Heart right ventricle (tissue), 16 donors: ENCODE measurements around the gene AUTS2. TPM values are rescaled to one million over a fixed set of nuclear protein-coding genes. Genes with fewer than 3 reads are reported as not detected.

Source experiments
- ATAC-seq, 8 donors: fragments of 200-7000 bp; cut with Tn5 transposase; one replicate each; pipeline ENCODE4 v1.9.1; 2020; ENCODE audit warnings: mild to moderate bottlenecking in 8 of 8, moderate library complexity in 8 of 8, moderate number of reproducible peaks in 1 of 8
- DNase-seq, 2 donors: peaks; one replicate each; pipeline ENCODE4 v3.0.0-alpha.2; 2020
- H3K27ac ChIP-seq, 10 donors: fragments of 200-600 bp; sonication (generic) in 2 of 10; one replicate each; pipeline versions ENCODE4 v1.5.0 to v1.8.0; 2020 to 2022; ENCODE audit warnings: mild to moderate bottlenecking in 3 of 10
- H3K27me3 ChIP-seq, 7 donors: fragments of 200-600 bp; one replicate each; pipeline ENCODE4 v1.8.0; 2021 to 2022; ENCODE audit warnings: mild to moderate bottlenecking in 2 of 7
- H3K36me3 ChIP-seq, 9 donors: fragments of 200-600 bp; sonication (generic) in 1 of 9; one replicate each; pipeline versions ENCODE4 v1.5.0 to v1.8.0; 2020 to 2022; ENCODE audit warnings: mild to moderate bottlenecking in 2 of 9
- H3K4me1 ChIP-seq, 9 donors: fragments of 200-600 bp; sonication (generic) in 1 of 9; one replicate each; pipeline versions ENCODE4 v1.5.0 to v1.8.0; 2020 to 2022; ENCODE audit warnings: mild to moderate bottlenecking in 4 of 9
- H3K4me3 ChIP-seq, 10 donors: fragments of 200-600 bp; sonication (generic) in 2 of 10; one replicate each; pipeline versions ENCODE4 v1.5.0 to v1.8.0; 2020 to 2022; ENCODE audit warnings: mild to moderate bottlenecking in 7 of 10, moderate library complexity in 2 of 10
- H3K9me3 ChIP-seq, 11 donors: fragments of 200-600 bp in 10 of 11; sonication (generic) in 2 of 11; one replicate each; pipeline versions ENCODE4 v1.5.0 to v1.8.0; 2013 to 2022; ENCODE audit warnings: mild to moderate bottlenecking in 2 of 11, control low read depth in 1 of 11, moderate library complexity in 1 of 11
- WGBS, 2 donors: extraction: QIAGEN DNeasy Blood & Tissue Kit; methylation state at CpG; one replicate each; pipeline ENCODE4 v1.1.7; 2013; ENCODE audit warnings: inconsistent platforms in 1 of 2; 5-methylcytosine and 5-hydroxymethylcytosine counted together
- intact Hi-C, 10 donors: fragments of 100-400 bp; cut with DNase I; formaldehyde crosslinking; loops; one replicate each; pipeline versions ENCODE4 v1.11.1 to v1.14.2; 2022
- polyA plus RNA-seq, 2 donors: library from polyadenylated mRNA; stranded (reverse); fragments of 200-250 nt; gene quantifications; one replicate each; pipeline ENCODE4 v1.2.3, GENCODE V29; 2013
- total RNA-seq, 10 donors: library from RNA; stranded (reverse); fragmentation: NEBNext Ultra II Directional in 3 of 10; extraction: Animal tissue kit (Norgen Biotek cat#: 25700) in 3 of 10; gene quantifications; one replicate each; pipeline versions ENCODE4 v1.2.1 to v1.2.4, GENCODE V29; 2021 to 2023
- TF ChIP-seq, protein P1 (sequence below), 9 donors: fragments of 200-600 bp; sonication (generic) in 2 of 9; IDR thresholded peaks; one replicate each; pipeline versions ENCODE4 v1.5.0 to v1.8.0; 2021 to 2022; ENCODE audit warnings: antibody characterized with exemption in 9 of 9, mild to moderate bottlenecking in 5 of 9, moderate library complexity in 1 of 9
- donor health status: Arrhythmogenic right ventricular cardiomyopathy.
- donor health status: ischemic (EF 13 %, LVEDD 7.1; RV severe dilation, severe dysfunction).
- donor health status: healthy with polysubstance abuse.
- donor health status: DM: no; HTN: yes; CAD: no.
- donor health status: DM: no; HTN: no; CAD: no.
- donor health status: ischemic (EF 25% LVEDD 6.9; RV normal size, moderate dysfunction).
- donor health status: ischemic (EF 25% LVEDD 5.7; RV mildly dilated, moderate dysfunction).
- donor health status: healthy.
- donor health status: DM: yes; HTN: yes; CAD: no.
- donor health status: Ischemic cardiomyopathy.
- donor health status: ischemic (EF 35%, LVEDD 5.7; RV mildly dilated, moderate dysfunction).
- donor health status: nonischemic (EF 11% LVEDD 7.7; RV severe dilation, severe dysfunction).
- donor health status: DM: yes; HTN: yes; CAD: no.
- donor health status: PGD.
- donor health status: ischemic (EF 29% LVEDD 5.4; RV normal size, mild dysfunction).
- donor health status: nonischemic (EF 23%, LVEDD 6.1; RV moderate dilation, normal function).

Gene AUTS2
- total and polyA plus RNA-seq, 12 donors, result 1.6 to 11.2 (median 7.3) TPM

DNA sequence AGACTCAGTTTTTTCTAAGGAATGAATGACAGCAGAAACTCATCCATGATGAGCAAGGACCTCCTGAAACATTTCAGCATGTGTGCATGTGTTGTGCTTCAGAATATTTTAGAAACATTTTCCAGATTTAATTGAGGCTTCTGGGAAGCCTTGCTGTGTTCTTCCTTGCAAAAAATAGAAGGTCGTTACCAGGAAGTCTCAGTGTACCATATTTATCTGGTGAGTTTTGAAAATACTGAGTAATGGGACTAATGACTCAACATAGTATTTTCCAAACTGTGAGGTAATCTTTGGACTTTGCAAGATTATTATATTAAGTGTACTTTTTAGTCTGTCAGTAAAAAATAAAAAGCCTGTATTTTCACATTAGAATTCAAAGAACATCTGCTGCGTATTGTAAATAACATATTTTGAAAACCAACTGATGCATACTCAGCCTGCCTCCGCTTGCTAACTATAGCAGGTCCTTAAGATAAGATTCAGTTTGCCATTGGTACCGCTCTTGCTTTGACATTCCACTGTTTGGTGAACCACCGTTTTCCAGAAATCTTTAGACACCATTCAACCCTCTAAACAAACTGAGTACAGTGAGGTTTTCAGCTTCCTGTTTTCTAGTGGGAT is 794.1 kb downstream of the AUTS2 start:
- peak overlapping the region in 6 of 10 donors; percentile 2 to 69 (median 44) for H3K27ac ChIP-seq
- DNase-seq (no peak), ATAC-seq (peak; percentile 51 to 85 (median 80))
- H3K9me3 ChIP-seq, result no peaks in the 10 kb centered on the region
- no peak overlapping the region for H3K4me3 ChIP-seq
- H3K36me3 ChIP-seq, result no peaks in the 10 kb centered on the region
- TF ChIP-seq, protein P1, sequence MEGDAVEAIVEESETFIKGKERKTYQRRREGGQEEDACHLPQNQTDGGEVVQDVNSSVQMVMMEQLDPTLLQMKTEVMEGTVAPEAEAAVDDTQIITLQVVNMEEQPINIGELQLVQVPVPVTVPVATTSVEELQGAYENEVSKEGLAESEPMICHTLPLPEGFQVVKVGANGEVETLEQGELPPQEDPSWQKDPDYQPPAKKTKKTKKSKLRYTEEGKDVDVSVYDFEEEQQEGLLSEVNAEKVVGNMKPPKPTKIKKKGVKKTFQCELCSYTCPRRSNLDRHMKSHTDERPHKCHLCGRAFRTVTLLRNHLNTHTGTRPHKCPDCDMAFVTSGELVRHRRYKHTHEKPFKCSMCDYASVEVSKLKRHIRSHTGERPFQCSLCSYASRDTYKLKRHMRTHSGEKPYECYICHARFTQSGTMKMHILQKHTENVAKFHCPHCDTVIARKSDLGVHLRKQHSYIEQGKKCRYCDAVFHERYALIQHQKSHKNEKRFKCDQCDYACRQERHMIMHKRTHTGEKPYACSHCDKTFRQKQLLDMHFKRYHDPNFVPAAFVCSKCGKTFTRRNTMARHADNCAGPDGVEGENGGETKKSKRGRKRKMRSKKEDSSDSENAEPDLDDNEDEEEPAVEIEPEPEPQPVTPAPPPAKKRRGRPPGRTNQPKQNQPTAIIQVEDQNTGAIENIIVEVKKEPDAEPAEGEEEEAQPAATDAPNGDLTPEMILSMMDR (IDR thresholded peaks at IDR 0.05), result no peak
- H3K4me1 ChIP-seq, result peaks cover 0 to 15% (median 10%) of the 10 kb centered on the region in 9 donors
- H3K27me3 ChIP-seq, result no peaks in the 10 kb centered on the region
- intact Hi-C loops, result no loop called here
- 51 to 55% methylated on average over 5 of the region's 5 CpGs for WGBS, 2 donors

DNA sequence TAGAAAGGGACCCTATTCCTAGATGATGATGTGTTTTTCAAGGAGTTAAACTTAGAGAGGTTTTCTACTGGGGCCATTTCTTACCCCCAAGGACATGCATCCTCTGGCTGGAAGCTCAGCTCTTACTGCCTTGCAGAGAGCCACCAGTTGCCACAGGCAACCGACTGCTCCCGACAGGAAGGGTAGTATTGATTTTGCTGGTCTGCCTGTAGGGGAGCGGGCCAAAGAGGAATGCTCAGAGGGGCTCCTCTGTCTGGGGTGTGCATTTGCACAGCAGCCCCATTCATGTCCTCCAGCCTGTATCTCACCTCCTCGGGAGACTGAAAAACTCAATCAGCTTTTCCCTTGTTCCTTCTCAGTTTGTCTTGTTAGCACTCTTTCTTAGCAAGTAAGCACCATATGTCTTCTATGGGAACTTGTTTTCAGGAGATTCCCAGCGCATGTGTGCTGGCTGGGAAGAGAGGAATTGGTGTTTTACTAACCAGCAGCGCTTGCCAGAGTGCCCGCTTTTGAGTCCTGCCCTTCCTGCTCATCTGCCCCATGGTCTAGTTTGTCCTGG is 794.7 kb downstream of the AUTS2 start:
- Histone ChIP-seq H3K9me3 (no peaks in the 10 kb centered on the region), H3K27me3 (no peaks in the 10 kb centered on the region), H3K27ac (peak overlapping the region in 6 of 10 donors; percentile 2 to 48 (median 24)), H3K4me1 (peaks cover 0 to 12% (median 6%) of the 10 kb centered on the region in 9 donors), H3K4me3 (no peak overlapping the region), H3K36me3 (no peaks in the 10 kb centered on the region)
- TF ChIP-seq, protein P1 (IDR thresholded peaks at IDR 0.05), result no peak
- DNase-seq, result no peak
- WGBS, 2 donors, result 78 to 91% methylated on average over 7 of the region's 7 CpGs
- peak in 5 of 8 donors; percentile 6 to 30 (median 21) for ATAC-seq
- intact Hi-C loops, result no loop called here

DNA sequence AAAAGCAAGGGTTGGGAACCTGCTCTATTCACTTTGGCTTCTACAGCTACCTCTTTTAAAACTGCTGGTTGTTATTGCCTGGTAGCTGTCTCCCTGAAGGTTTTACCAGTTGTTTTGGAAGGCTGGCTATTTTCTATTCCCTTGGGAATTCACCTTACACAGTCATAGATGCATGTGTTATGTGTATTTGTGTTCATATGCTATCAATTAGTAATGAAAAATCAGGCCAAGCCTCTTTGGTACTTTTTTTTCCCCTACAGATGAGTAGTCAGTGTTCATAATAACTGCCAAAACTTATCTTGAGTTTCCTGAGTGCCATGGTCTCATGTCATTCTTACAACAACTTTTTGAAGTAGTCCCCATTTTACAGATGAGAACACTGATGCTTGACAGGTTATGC is 795.7 kb downstream of the AUTS2 start:
- no peak overlapping the region for H3K27ac ChIP-seq

DNA sequence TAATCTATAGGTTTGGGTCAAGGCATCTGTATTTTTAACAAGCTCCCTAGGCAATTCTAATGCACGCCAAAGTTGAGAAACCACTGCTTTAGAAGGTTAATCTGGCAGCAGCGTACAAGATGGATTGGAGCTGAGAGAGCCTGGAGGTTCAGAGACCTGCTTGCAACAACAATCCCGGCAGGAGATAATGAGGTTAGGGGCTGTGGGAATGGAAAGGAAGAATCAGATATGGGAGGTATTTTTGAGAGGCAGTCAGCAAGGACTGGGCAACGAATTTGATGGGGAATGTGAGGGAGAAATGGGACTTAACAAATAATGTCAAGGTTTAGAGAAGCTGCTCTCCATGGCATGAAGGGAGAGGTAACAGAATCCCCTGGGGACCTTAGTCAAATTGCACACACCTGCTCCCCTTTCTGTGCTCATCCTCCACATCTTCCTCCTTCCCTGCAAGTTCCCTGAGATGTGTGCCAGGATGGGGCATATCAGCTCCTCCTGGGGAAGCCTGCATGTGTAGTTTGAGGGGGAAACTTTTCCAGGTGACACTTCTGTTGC is 802.6 kb downstream of the AUTS2 start:
- intact Hi-C loops, result no loop called here
- no peaks in the 10 kb centered on the region for H3K27me3 ChIP-seq
- DNase-seq (no peak), ATAC-seq (no peak)
- WGBS, 2 donors, result 86 to 90% methylated on average over 4 of the region's 4 CpGs
- no peak overlapping the region for H3K27ac ChIP-seq
- H3K36me3 ChIP-seq, result no peaks in the 10 kb centered on the region
- TF ChIP-seq, protein P1 (IDR thresholded peaks at IDR 0.05), result no peak
- no peak overlapping the region for H3K4me3 ChIP-seq
- H3K4me1 ChIP-seq, result no peaks in the 10 kb centered on the region
- no peaks in the 10 kb centered on the region for H3K9me3 ChIP-seq

More for the DNA sequence above, 795.7 kb downstream of the AUTS2 start:
- intact Hi-C loops, result no loop called here
- TF ChIP-seq, protein P1 (IDR thresholded peaks at IDR 0.05), result no peak
- no peak for ATAC-seq
- Histone ChIP-seq H3K27me3 (no peaks in the 10 kb centered on the region), H3K4me1 (peaks cover 0 to 12% (median 6%) of the 10 kb centered on the region in 9 donors), H3K36me3 (no peaks in the 10 kb centered on the region), H3K9me3 (no peaks in the 10 kb centered on the region), H3K4me3 (no peak overlapping the region)
- no peak for DNase-seq
